ENCODE measurements around the gene ACTN1. TPM values are rescaled to one million over a fixed set of nuclear protein-coding genes. Genes with fewer than 3 reads are reported as not detected.

Gene ACTN1
- polyA plus RNA-seq, 1 of the 3 experiments (the other 2 are of a cell fraction) = 319 TPM

- H3K79me2 ChIP-seq (ENCODE audit: insufficient read depth) = no peaks in the 10 kb centered on the region
- WGBS (ENCODE audit: low lambda C conversion rate) = 88% methylated on average over 3 of the region's 3 CpGs
- no peaks in the 10 kb centered on the region for H4K20me1 ChIP-seq (ENCODE audit: insufficient read depth)
- H3K36me3 ChIP-seq (replicated peaks in 1 of 2; ENCODE audit: control insufficient read depth in 1 of 2, insufficient read depth in 2 of 2, low read length in 1 of 2) = peaks cover 0 to 7% of the 10 kb centered on the region in 2 experiments
- POLR2A ChIA-PET = no interaction called here
- H3K4me1 ChIP-seq (ENCODE audit: control insufficient read depth in 1 of 2, insufficient read depth in 2 of 2, low read depth in 1 of 2, low read length in 1 of 2) = peaks cover 0 to 8% of the 10 kb centered on the region in 2 experiments; a peak in 1 of 4 replicates
- H3K4me3 ChIP-seq (ENCODE audit: low read depth in 2 of 2, low read length in 1 of 2) = no peak overlapping the region
- H3K27me3 ChIP-seq (ENCODE audit: insufficient read depth) = no peaks in the 10 kb centered on the region
- no peak overlapping the region for H2AFZ ChIP-seq (ENCODE audit: low read depth)
- H3K4me2 ChIP-seq = no peak overlapping the region
- DNase-seq = no peak
- 0 out of 2 replicates have a peak, but pooled peaks cover 3% of the 10 kb centered on the region for H3K9me3 ChIP-seq
- H3K27ac ChIP-seq (ENCODE audit: low read depth in 2 of 2, low read length in 1 of 2) = no peak overlapping the region
- no peak for TF ChIP-seq YY1 (IDR thresholded peaks at IDR 0.05; ENCODE audit: low read depth)
- no peak for TF ChIP-seq GABPA (IDR thresholded peaks at IDR 0.05; ENCODE audit: low read depth)
- TF ChIP-seq SMC3 (IDR thresholded peaks at IDR 0.05; ENCODE audit: low read depth, low read length) = no peak
- TF ChIP-seq NRF1 (IDR thresholded peaks at IDR 0.05; ENCODE audit: low read depth, low read length) = no peak
- TF ChIP-seq RFX5 (IDR thresholded peaks at IDR 0.05; ENCODE audit: low read length) = no peak
- no peak for TF ChIP-seq MAX (IDR thresholded peaks at IDR 0.05; ENCODE audit: low read depth)
- no peak for TF ChIP-seq CHD2 (IDR thresholded peaks at IDR 0.05; ENCODE audit: low read length, partially characterized antibody)
- TF ChIP-seq RCOR1 (IDR thresholded peaks at IDR 0.05; ENCODE audit: low read length) = no peak
- TF ChIP-seq POLR2AphosphoS5 (IDR thresholded peaks at IDR 0.05; ENCODE audit: low read depth, low read length) = no peak
- no peak for TF ChIP-seq FOSL2 (IDR thresholded peaks at IDR 0.05; ENCODE audit: borderline replicate concordance, low read depth)
- no peak for TF ChIP-seq GATA2 (CRISPR knock-in tag; IDR thresholded peaks at IDR 0.05)
- TF ChIP-seq REST (IDR thresholded peaks at IDR 0.05; ENCODE audit: low read depth, low read length) = no peak
- TF ChIP-seq TAF1 (IDR thresholded peaks at IDR 0.05; ENCODE audit: borderline replicate concordance, low read depth, low read length) = no peak
- no peak for TF ChIP-seq ELF1 (IDR thresholded peaks at IDR 0.05)
- TF ChIP-seq RXRA (IDR thresholded peaks at IDR 0.05; ENCODE audit: borderline replicate concordance, low read depth) = no peak
- no peak for TF ChIP-seq USF1 (IDR thresholded peaks at IDR 0.05; ENCODE audit: borderline replicate concordance, low read depth)
- TF ChIP-seq CTCF (IDR thresholded peaks at IDR 0.05) = no peak
- no peak for TF ChIP-seq SIN3A (IDR thresholded peaks at IDR 0.05; ENCODE audit: borderline replicate concordance, low read depth, low read length)
- CTCF ChIA-PET = no interaction called here
- peaks cover 20% of the 10 kb centered on the region for H3F3A ChIP-seq (replicated peaks; ENCODE audit: insufficient read depth)
- no peaks in the 10 kb centered on the region for H3K9me2 ChIP-seq
- H3K9ac ChIP-seq = no peak overlapping the region
These were observed 132.6 kb downstream of the ACTN1 start for GRCh38 chr14:68846466-68846865.
